Mesenchymal stem cell (in vitro differentiated cells and primary cell): ENCODE measurements around the gene SYCP2L.

Source experiments
- DNase-seq: peaks from one replicate; pipeline ENCODE4 v3.0.0-alpha.2; 2013
- H2AFZ ChIP-seq: one replicate; pipeline ENCODE4 v1.6.1; 2013; ENCODE audit warnings: low read depth, mild to moderate bottlenecking, control low read depth, inconsistent platforms, low read length, moderate library complexity
- H2AK5ac ChIP-seq: 2 replicates; pipeline ENCODE4 v1.6.1; 2013; ENCODE audit warnings: low read length, moderate library complexity, mild to moderate bottlenecking, inconsistent platforms; ENCODE audit not compliant: severe bottlenecking
- H2BK120ac ChIP-seq: one replicate; pipeline ENCODE4 v1.6.1; 2013; ENCODE audit warnings: low read depth, mild to moderate bottlenecking, inconsistent platforms, low read length, moderate library complexity
- H2BK12ac ChIP-seq, 2 experiments: one replicate each; pipeline ENCODE4 v1.6.1; 2013; ENCODE audit warnings: inconsistent platforms in 2 of 2, low read length in 2 of 2, mild to moderate bottlenecking in 2 of 2, moderate library complexity in 2 of 2, control low read depth in 1 of 2
- H2BK15ac ChIP-seq: one replicate; pipeline ENCODE4 v1.6.1; 2013; ENCODE audit warnings: mild to moderate bottlenecking, low read depth, inconsistent platforms; ENCODE audit not compliant: poor library complexity, severe bottlenecking
- H2BK5ac ChIP-seq: 2 replicates; pipeline ENCODE4 v1.6.1; 2013; ENCODE audit warnings: low read depth, mild to moderate bottlenecking, low read length, control low read depth, inconsistent platforms; ENCODE audit not compliant: poor library complexity, severe bottlenecking
- H3K14ac ChIP-seq, 2 experiments: one replicate each; pipeline ENCODE4 v1.6.1; 2013; ENCODE audit warnings: inconsistent platforms in 2 of 2, low read length in 2 of 2, control low read depth in 1 of 2, mild to moderate bottlenecking in 1 of 2, moderate library complexity in 1 of 2
- H3K18ac ChIP-seq, 2 experiments: one replicate each; pipeline ENCODE4 v1.6.1; 2013; ENCODE audit warnings: inconsistent platforms in 2 of 2, low read length in 2 of 2, control low read depth in 1 of 2, low read depth in 1 of 2, mild to moderate bottlenecking in 1 of 2
- H3K23ac ChIP-seq, 2 experiments: one replicate each; pipeline ENCODE4 v1.6.1; 2013; ENCODE audit warnings: inconsistent platforms in 2 of 2, low read length in 2 of 2, mild to moderate bottlenecking in 2 of 2, moderate library complexity in 2 of 2, control low read depth in 1 of 2
- H3K27ac ChIP-seq: 2 replicates; pipeline ENCODE4 v1.5.1; 2013; ENCODE audit warnings: mild to moderate bottlenecking, moderate library complexity, low read length, control low read depth, inconsistent platforms; ENCODE audit not compliant: poor library complexity, severe bottlenecking
- H3K27me3 ChIP-seq, 2 experiments: 2 replicates each; pipeline versions ENCODE4 v1.6.1 to v1.7.0; 2013; ENCODE audit warnings: low read length in 2 of 2, mild to moderate bottlenecking in 2 of 2, moderate library complexity in 2 of 2, control low read depth in 1 of 2, inconsistent platforms in 1 of 2; ENCODE audit not compliant: control insufficient read depth in 1 of 2, insufficient read depth in 1 of 2
- H3K36me3 ChIP-seq, 2 experiments: 2 replicates each; pipeline versions ENCODE4 v1.6.1 to v1.7.0; 2013; ENCODE audit warnings: low read length in 2 of 2, control low read depth in 1 of 2, inconsistent platforms in 1 of 2, low read depth in 1 of 2, mild to moderate bottlenecking in 1 of 2; ENCODE audit not compliant: insufficient read depth in 2 of 2, control insufficient read depth in 1 of 2
- H3K4ac ChIP-seq, 2 experiments: one replicate each; pipeline ENCODE4 v1.6.1; 2013; ENCODE audit warnings: inconsistent platforms in 2 of 2, low read length in 2 of 2, mild to moderate bottlenecking in 2 of 2, moderate library complexity in 2 of 2, control low read depth in 1 of 2, low read depth in 1 of 2
- H3K4me1 ChIP-seq: 2 replicates; pipeline ENCODE4 v1.6.1; 2013; ENCODE audit warnings: low read depth, low read length, control low read depth; ENCODE audit not compliant: control insufficient read depth, insufficient read depth
- H3K4me2 ChIP-seq: 2 replicates; pipeline ENCODE4 v1.6.1; 2013; ENCODE audit warnings: low read length, mild to moderate bottlenecking, inconsistent platforms; ENCODE audit not compliant: poor library complexity, severe bottlenecking
- H3K4me3 ChIP-seq, 2 experiments: 2 replicates each; pipeline versions ENCODE4 v1.5.1 to v1.7.0; 2013; ENCODE audit warnings: low read length in 2 of 2, mild to moderate bottlenecking in 2 of 2, control low read depth in 1 of 2, low read depth in 1 of 2; ENCODE audit not compliant: insufficient read depth in 1 of 2
- H3K79me1 ChIP-seq: replicated peaks from 2 replicates; pipeline ENCODE4 v1.6.1; 2013; ENCODE audit warnings: mild to moderate bottlenecking, control low read depth, low read length, inconsistent platforms; ENCODE audit not compliant: poor library complexity, severe bottlenecking
- H3K9ac ChIP-seq: 2 replicates; pipeline ENCODE4 v1.7.0; 2013; ENCODE audit warnings: mild to moderate bottlenecking, low read length, moderate library complexity
- H3K9me3 ChIP-seq: 2 replicates; pipeline ENCODE4 v1.7.0; 2013; ENCODE audit warnings: mild to moderate bottlenecking, low read length; ENCODE audit not compliant: control insufficient read depth
- H4K8ac ChIP-seq: one replicate; pipeline ENCODE4 v1.6.1; 2013; ENCODE audit warnings: inconsistent platforms, mild to moderate bottlenecking, low read length, moderate library complexity
- H4K91ac ChIP-seq: one replicate; pipeline ENCODE4 v1.6.1; 2013; ENCODE audit warnings: mild to moderate bottlenecking, low read length, inconsistent platforms
- WGBS: methylation state at CpG from one replicate; pipeline ENCODE4 v1.1.7; 2013; ENCODE audit warnings: mixed read lengths; 5-methylcytosine and 5-hydroxymethylcytosine counted together

SYCP2L gene

GRCh38 chr6:10838794-10839333 is 48.0 kb upstream of the SYCP2L start:
- WGBS: 67% methylated on average over 7 of the region's 8 CpGs
- peaks cover 20 to 23% of the 10 kb centered on the region in 2 experiments for H3K27me3 ChIP-seq
- no peak overlapping the region for H2AK5ac ChIP-seq
- H3K79me1 ChIP-seq: no peaks in the 10 kb centered on the region
- no peak overlapping the region for H3K14ac ChIP-seq
- H2BK5ac ChIP-seq: no peak overlapping the region
- H3K36me3 ChIP-seq: no peaks in the 10 kb centered on the region
- no peak for DNase-seq
- H3K4ac ChIP-seq: no peak overlapping the region
- no peak overlapping the region for H3K27ac ChIP-seq
- H3K4me1 ChIP-seq: peaks cover 7% of the 10 kb centered on the region
- no peak overlapping the region for H2BK15ac ChIP-seq
- H3K18ac ChIP-seq: no peak overlapping the region
- H4K91ac ChIP-seq: no peak overlapping the region
- H3K23ac ChIP-seq: no peak overlapping the region
- no peaks in the 10 kb centered on the region for H3K9me3 ChIP-seq
- peak overlapping the region in 1 of 2 experiments; percentile 88 for H3K4me3 ChIP-seq
- H3K4me2 ChIP-seq: peak overlapping the region; percentile 99
- no peak overlapping the region for H2BK12ac ChIP-seq
- no peak overlapping the region for H2AFZ ChIP-seq
- H2BK120ac ChIP-seq: no peak overlapping the region
- peak overlapping the region; percentile 23 for H4K8ac ChIP-seq
- H3K9ac ChIP-seq: peak overlapping the region; percentile 90

DNA sequence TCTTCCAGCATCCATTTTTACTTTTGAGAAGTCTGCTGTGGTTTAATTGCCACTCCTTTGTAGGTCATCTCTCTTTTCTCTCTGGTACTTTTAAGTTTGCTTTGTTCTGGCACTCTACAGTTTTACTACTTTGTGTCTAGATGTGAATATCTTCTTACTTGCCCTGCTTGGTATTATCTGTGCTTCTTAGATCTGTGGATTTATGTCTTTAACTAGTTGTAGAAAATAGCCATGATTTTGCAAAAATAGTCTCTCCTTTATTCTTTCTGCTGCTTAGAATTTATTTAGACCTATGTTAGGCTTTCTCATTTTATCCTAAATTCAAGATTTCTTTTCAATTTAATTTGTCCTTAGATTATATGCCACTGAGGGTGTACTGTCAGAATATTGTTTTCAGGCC is 43.3 kb upstream of the SYCP2L start:
- Histone ChIP-seq H3K4me2 (no peak overlapping the region), H3K36me3 (no peaks in the 10 kb centered on the region), H2AFZ (no peak overlapping the region), H2BK15ac (no peak overlapping the region), H3K79me1 (no peaks in the 10 kb centered on the region), H3K9ac (no peak overlapping the region), H2BK120ac (no peak overlapping the region), H3K18ac (no peak overlapping the region), H3K4me3 (no peak overlapping the region), H3K27me3 (peaks cover 9 to 12% of the 10 kb centered on the region in 2 experiments), H2BK5ac (no peak overlapping the region), H2AK5ac (no peak overlapping the region), H3K14ac (no peak overlapping the region), H3K9me3 (no peaks in the 10 kb centered on the region), H4K8ac (no peak overlapping the region), H2BK12ac (no peak overlapping the region), H4K91ac (no peak overlapping the region), H3K27ac (no peak overlapping the region), H3K23ac (no peak overlapping the region), H3K4ac (no peak overlapping the region), H3K4me1 (no peaks in the 10 kb centered on the region)
- no peak for DNase-seq

DNA sequence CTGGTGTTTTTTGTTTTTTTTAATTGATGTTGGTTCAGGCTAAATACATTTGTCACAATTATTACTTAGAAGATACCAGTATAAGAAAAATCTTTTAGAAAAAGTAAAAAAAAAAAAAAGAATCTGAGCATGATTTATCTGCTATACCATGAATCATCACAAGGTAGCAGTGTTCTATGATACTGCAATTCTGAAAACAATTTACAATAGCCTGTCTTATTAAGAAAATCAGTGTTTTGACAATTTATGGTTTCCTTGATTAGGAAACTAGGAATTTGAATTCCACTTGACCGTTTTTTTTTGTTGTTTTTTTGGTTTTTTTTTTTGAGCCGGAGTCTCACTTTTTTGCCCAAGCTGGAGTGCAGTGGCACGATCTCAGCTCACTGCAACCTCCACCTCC is 39.2 kb upstream of the SYCP2L start:
- Histone ChIP-seq H3K4me1 (no peaks in the 10 kb centered on the region), H2AFZ (no peak overlapping the region), H3K27ac (no peak overlapping the region), H3K14ac (no peak overlapping the region), H3K4me2 (no peak overlapping the region), H2BK5ac (no peak overlapping the region), H3K4ac (no peak overlapping the region), H3K36me3 (no peaks in the 10 kb centered on the region), H4K8ac (no peak overlapping the region), H2BK15ac (no peak overlapping the region), H2BK120ac (no peak overlapping the region), H3K23ac (no peak overlapping the region), H3K18ac (no peak overlapping the region), H3K9me3 (no peaks in the 10 kb centered on the region), H2BK12ac (no peak overlapping the region), H3K79me1 (no peaks in the 10 kb centered on the region), H4K91ac (no peak overlapping the region), H3K27me3 (peaks cover 0 to 4% of the 10 kb centered on the region in 2 experiments), H3K9ac (no peak overlapping the region), H3K4me3 (no peak overlapping the region), H2AK5ac (no peak overlapping the region)
- WGBS: 93% methylated on average over 3 of the region's 3 CpGs
- DNase-seq: no peak

DNA sequence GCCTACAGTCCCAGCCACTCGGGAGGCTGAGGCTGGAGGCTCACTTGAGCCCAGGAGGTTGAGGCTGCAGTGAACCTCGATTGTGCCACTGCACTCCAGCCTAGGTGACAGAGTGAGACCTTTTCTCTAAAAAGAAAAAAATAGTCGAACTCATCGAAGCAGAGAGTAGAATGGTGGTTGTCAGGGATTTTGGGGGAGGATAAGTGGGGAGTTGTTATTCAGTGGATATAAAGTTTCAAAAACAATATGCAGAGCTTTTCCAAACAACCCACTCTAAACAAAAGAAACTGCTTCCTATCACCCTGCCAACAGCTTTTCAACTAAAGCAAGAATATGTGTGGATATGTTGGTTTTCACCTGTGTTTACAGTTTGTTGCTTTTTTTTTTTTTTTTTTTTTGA is 37.0 kb upstream of the SYCP2L start:
- H2BK5ac ChIP-seq: no peak overlapping the region
- H3K4ac ChIP-seq: no peak overlapping the region
- no peak overlapping the region for H2AK5ac ChIP-seq
- no peak overlapping the region for H4K91ac ChIP-seq
- DNase-seq: no peak
- no peak overlapping the region for H3K23ac ChIP-seq
- H2BK120ac ChIP-seq: no peak overlapping the region
- H3K14ac ChIP-seq: no peak overlapping the region
- H3K79me1 ChIP-seq: no peaks in the 10 kb centered on the region
- no peak overlapping the region for H3K9ac ChIP-seq
- H3K4me1 ChIP-seq: no peaks in the 10 kb centered on the region
- H2AFZ ChIP-seq: no peak overlapping the region
- peaks cover 0 to 4% of the 10 kb centered on the region in 2 experiments for H3K27me3 ChIP-seq
- no peak overlapping the region for H2BK12ac ChIP-seq
- no peak overlapping the region for H4K8ac ChIP-seq
- no peaks in the 10 kb centered on the region for H3K36me3 ChIP-seq
- no peak overlapping the region for H3K27ac ChIP-seq
- WGBS: 89% methylated on average over 2 of the region's 4 CpGs
- H2BK15ac ChIP-seq: no peak overlapping the region
- no peak overlapping the region for H3K4me2 ChIP-seq
- H3K18ac ChIP-seq: no peak overlapping the region
- H3K4me3 ChIP-seq: no peak overlapping the region
- H3K9me3 ChIP-seq: peaks cover 5% of the 10 kb centered on the region
